Measurements from ENCODE around the gene PCDHGB6. TPM values are rescaled to one million over a fixed set of nuclear protein-coding genes. Genes with fewer than 3 reads are reported as not detected.
"Not testable (repeated sequence)": the region's sequence is repeated elsewhere in the genome, so short reads cannot be mapped to it uniquely, and the experiment has no call there.

The PCDHGB6 gene
- total RNA-seq, 1 donor = 6.2 TPM

DNA sequence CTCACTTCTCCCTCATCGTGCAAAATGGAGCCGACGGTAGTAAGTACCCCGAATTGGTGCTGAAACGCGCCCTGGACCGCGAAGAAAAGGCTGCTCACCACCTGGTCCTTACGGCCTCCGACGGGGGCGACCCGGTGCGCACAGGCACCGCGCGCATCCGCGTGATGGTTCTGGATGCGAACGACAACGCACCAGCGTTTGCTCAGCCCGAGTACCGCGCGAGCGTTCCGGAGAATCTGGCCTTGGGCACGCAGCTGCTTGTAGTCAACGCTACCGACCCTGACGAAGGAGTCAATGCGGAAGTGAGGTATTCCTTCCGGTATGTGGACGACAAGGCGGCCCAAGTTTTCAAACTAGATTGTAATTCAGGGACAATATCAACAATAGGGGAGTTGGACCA, 23.5 kb downstream of the PCDHGB6 start:
- no peaks in the 10 kb centered on the region for H4K20me1 ChIP-seq (ENCODE audit: insufficient read depth, low read length)
- peak overlapping the region; percentile 46 for H3K27ac ChIP-seq (ENCODE audit: low read depth, low read length)
- peak overlapping the region; percentile 75 for H3K4me2 ChIP-seq (ENCODE audit: insufficient read depth, low read length)
- H3K27me3 ChIP-seq (ENCODE audit: insufficient read depth, low read length) = no peaks in the 10 kb centered on the region
- peak overlapping the region; percentile 65 for H3K4me3 ChIP-seq (ENCODE audit: insufficient read depth, low read length)
- TF ChIP-seq, protein P1, sequence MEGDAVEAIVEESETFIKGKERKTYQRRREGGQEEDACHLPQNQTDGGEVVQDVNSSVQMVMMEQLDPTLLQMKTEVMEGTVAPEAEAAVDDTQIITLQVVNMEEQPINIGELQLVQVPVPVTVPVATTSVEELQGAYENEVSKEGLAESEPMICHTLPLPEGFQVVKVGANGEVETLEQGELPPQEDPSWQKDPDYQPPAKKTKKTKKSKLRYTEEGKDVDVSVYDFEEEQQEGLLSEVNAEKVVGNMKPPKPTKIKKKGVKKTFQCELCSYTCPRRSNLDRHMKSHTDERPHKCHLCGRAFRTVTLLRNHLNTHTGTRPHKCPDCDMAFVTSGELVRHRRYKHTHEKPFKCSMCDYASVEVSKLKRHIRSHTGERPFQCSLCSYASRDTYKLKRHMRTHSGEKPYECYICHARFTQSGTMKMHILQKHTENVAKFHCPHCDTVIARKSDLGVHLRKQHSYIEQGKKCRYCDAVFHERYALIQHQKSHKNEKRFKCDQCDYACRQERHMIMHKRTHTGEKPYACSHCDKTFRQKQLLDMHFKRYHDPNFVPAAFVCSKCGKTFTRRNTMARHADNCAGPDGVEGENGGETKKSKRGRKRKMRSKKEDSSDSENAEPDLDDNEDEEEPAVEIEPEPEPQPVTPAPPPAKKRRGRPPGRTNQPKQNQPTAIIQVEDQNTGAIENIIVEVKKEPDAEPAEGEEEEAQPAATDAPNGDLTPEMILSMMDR (IDR thresholded peaks at IDR 0.05; ENCODE audit: extremely low read depth, low read depth, low read length) = no peak
- peaks cover 44% of the 10 kb centered on the region for H3K79me2 ChIP-seq (ENCODE audit: insufficient read depth, low read length)
- no peak for DNase-seq (ENCODE audit: insufficient read length, low spot score, missing footprints)
- H3K36me3 ChIP-seq (ENCODE audit: insufficient read depth, low read length) = peaks cover 3% of the 10 kb centered on the region
- H3K4me1 ChIP-seq (ENCODE audit: insufficient read depth, low read length) = peaks cover 7% of the 10 kb centered on the region
- peak overlapping the region; percentile 59 for H2AFZ ChIP-seq (ENCODE audit: low read length)
- peaks cover 2% of the 10 kb centered on the region for H3K9me3 ChIP-seq (ENCODE audit: low read depth, low read length)

DNA sequence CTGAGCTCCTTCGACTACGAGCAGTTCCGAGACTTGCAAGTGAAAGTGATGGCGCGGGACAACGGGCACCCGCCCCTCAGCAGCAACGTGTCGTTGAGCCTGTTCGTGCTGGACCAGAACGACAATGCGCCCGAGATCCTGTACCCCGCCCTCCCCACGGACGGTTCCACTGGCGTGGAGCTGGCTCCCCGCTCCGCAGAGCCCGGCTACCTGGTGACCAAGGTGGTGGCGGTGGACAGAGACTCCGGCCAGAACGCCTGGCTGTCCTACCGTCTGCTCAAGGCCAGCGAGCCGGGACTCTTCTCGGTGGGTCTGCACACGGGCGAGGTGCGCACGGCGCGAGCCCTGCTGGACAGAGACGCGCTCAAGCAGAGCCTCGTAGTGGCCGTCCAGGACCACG, 24.5 kb downstream of the PCDHGB6 start:
- not testable (repeated sequence) for H3K27me3 ChIP-seq (ENCODE audit: insufficient read depth, low read length); DNase-seq (ENCODE audit: insufficient read length, low spot score, missing footprints); H3K36me3 ChIP-seq (ENCODE audit: insufficient read depth, low read length); H2AFZ ChIP-seq (ENCODE audit: low read length); H3K27ac ChIP-seq (ENCODE audit: low read depth, low read length); H3K9me3 ChIP-seq (ENCODE audit: low read depth, low read length); H4K20me1 ChIP-seq (ENCODE audit: insufficient read depth, low read length)
- Histone ChIP-seq H3K79me2 (ENCODE audit: insufficient read depth, low read length) (peaks cover 46% of the 10 kb centered on the region), H3K4me1 (ENCODE audit: insufficient read depth, low read length) (peaks cover 17% of the 10 kb centered on the region), H3K4me3 (ENCODE audit: insufficient read depth, low read length) (peak overlapping the region; percentile 43), H3K4me2 (ENCODE audit: insufficient read depth, low read length) (peak overlapping the region; percentile 75)

DNA sequence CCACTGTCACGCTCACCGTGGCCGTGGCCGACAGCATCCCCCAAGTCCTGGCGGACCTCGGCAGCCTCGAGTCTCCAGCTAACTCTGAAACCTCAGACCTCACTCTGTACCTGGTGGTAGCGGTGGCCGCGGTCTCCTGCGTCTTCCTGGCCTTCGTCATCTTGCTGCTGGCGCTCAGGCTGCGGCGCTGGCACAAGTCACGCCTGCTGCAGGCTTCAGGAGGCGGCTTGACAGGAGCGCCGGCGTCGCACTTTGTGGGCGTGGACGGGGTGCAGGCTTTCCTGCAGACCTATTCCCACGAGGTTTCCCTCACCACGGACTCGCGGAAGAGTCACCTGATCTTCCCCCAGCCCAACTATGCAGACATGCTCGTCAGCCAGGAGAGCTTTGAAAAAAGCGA, 24.9 kb downstream of the PCDHGB6 start:
- peak overlapping the region; percentile 47 for H3K4me2 ChIP-seq (ENCODE audit: insufficient read depth, low read length)
- H4K20me1 ChIP-seq (ENCODE audit: insufficient read depth, low read length); H2AFZ ChIP-seq (ENCODE audit: low read length); H3K36me3 ChIP-seq (ENCODE audit: insufficient read depth, low read length); H3K9me3 ChIP-seq (ENCODE audit: low read depth, low read length); DNase-seq (ENCODE audit: insufficient read length, low spot score, missing footprints); H3K4me3 ChIP-seq (ENCODE audit: insufficient read depth, low read length); H3K27me3 ChIP-seq (ENCODE audit: insufficient read depth, low read length); H3K27ac ChIP-seq (ENCODE audit: low read depth, low read length): not testable (repeated sequence)
- peaks cover 42% of the 10 kb centered on the region for H3K79me2 ChIP-seq (ENCODE audit: insufficient read depth, low read length)
- peaks cover 19% of the 10 kb centered on the region for H3K4me1 ChIP-seq (ENCODE audit: insufficient read depth, low read length)

DNA sequence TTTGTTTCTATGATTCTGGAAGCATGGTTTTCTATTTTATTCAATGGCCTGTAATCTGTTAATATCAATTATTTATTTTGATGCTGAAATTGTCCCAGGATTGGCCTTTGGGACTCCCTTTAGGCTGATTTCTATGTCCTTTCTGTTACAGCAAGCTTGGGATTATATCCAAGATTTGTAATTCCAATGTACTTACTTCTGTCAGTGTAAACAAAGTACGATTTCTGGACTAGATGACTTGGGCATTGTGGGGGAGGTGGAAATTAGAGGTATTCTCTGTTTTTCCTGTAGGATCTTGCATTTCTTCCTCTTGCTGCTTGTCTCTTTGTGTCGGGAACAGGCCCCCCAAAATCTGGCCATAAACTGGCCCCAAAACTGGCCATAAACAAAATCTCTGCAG, 26.2 kb downstream of the PCDHGB6 start:
- TF ChIP-seq, protein P1 (IDR thresholded peaks at IDR 0.05; ENCODE audit: extremely low read depth, low read depth, low read length) = no peak
- Histone ChIP-seq H3K27me3 (ENCODE audit: insufficient read depth, low read length) (no peaks in the 10 kb centered on the region), H3K79me2 (ENCODE audit: insufficient read depth, low read length) (peaks cover 43% of the 10 kb centered on the region), H3K4me2 (ENCODE audit: insufficient read depth, low read length) (peak overlapping the region; percentile 44), H4K20me1 (ENCODE audit: insufficient read depth, low read length) (no peaks in the 10 kb centered on the region), H3K4me3 (ENCODE audit: insufficient read depth, low read length) (peak overlapping the region; percentile 27), H3K36me3 (ENCODE audit: insufficient read depth, low read length) (no peaks in the 10 kb centered on the region), H2AFZ (ENCODE audit: low read length) (no peak overlapping the region), H3K27ac (ENCODE audit: low read depth, low read length) (no peak overlapping the region), H3K9me3 (ENCODE audit: low read depth, low read length) (no peaks in the 10 kb centered on the region), H3K4me1 (ENCODE audit: insufficient read depth, low read length) (peaks cover 19% of the 10 kb centered on the region)
- no peak for DNase-seq (ENCODE audit: insufficient read length, low spot score, missing footprints)

DNA sequence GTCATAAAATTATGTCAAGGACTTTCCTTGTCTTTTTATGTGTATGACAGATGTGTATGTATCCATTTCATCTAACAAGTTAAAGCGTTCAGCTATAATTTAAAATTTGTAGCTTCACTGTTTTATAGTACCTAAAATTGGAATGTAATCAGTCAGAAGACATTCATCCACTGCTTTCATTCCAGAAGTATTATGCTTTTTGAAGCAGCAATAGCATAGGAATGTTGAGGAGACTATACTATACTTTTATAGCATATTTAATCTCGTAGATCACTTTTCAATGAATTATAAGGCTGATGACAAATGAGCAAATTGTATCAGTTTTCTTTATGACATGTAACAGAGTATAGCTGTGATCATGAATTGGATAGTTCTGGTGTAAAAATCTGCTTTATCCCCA, 29.4 kb downstream of the PCDHGB6 start:
- Histone ChIP-seq H2AFZ (ENCODE audit: low read length) (no peak overlapping the region), H3K27ac (ENCODE audit: low read depth, low read length) (peak overlapping the region; percentile 78), H4K20me1 (ENCODE audit: insufficient read depth, low read length) (no peaks in the 10 kb centered on the region), H3K4me3 (ENCODE audit: insufficient read depth, low read length) (peak overlapping the region; percentile 17), H3K27me3 (ENCODE audit: insufficient read depth, low read length) (no peaks in the 10 kb centered on the region), H3K79me2 (ENCODE audit: insufficient read depth, low read length) (peaks cover 56% of the 10 kb centered on the region), H3K9me3 (ENCODE audit: low read depth, low read length) (no peaks in the 10 kb centered on the region), H3K4me2 (ENCODE audit: insufficient read depth, low read length) (peak overlapping the region; percentile 43), H3K4me1 (ENCODE audit: insufficient read depth, low read length) (peaks cover 23% of the 10 kb centered on the region), H3K36me3 (ENCODE audit: insufficient read depth, low read length) (no peaks in the 10 kb centered on the region)
- DNase-seq (ENCODE audit: insufficient read length, low spot score, missing footprints) = peak; percentile 73
- TF ChIP-seq, protein P1 (IDR thresholded peaks at IDR 0.05; ENCODE audit: extremely low read depth, low read depth, low read length) = no peak
